GM12872 (cell line): ENCODE results near the gene CES1.

Experiments used
- CTCF ChIP-seq: IDR thresholded peaks from 3 replicates; pipeline ENCODE4 v1.5.1; 2011; ENCODE audit warnings: low read depth, mild to moderate bottlenecking, low read length, moderate library complexity; ENCODE audit not compliant: insufficient read depth

CES1 gene

GRCh38 chr16:55778757-55779156, 54.1 kb downstream of the CES1 start:
- no peak for TF ChIP-seq CTCF

- no peak for TF ChIP-seq CTCF
Observed at GRCh38 chr16:55775857-55776256, 57.0 kb downstream of the CES1 start.

- no peak for TF ChIP-seq CTCF
Observed at GRCh38 chr16:55773859-55774549, 58.9 kb downstream of the CES1 start.

GRCh38 chr16:55765161-55765560, 67.7 kb downstream of the CES1 start:
- no peak for TF ChIP-seq CTCF

GRCh38 chr16:55760310-55761001, 72.4 kb downstream of the CES1 start:
- TF ChIP-seq CTCF = no peak

- TF ChIP-seq CTCF = no peak
Observed at GRCh38 chr16:55756963-55757362, 75.9 kb downstream of the CES1 start.

- no peak for TF ChIP-seq CTCF
Observed at GRCh38 chr16:55754056-55754455, 78.8 kb downstream of the CES1 start.
